Gastrocnemius medialis (tissue), 4 donors: ENCODE measurements around the gene GMFB.

ENCODE experiments used
- CTCF ChIP-seq, 5 experiments: fragments of 450-650 bp in 3 of 5; fragments of 200-600 bp in 2 of 5; sonication (generic) in 2 of 5; IDR thresholded peaks in 4 of 5; conservative IDR thresholded peaks in 1 of 5; 1 replicate in 4 of 5; 2 replicates in 1 of 5; pipeline ENCODE4 v1.5.1; 2016 to 2019; ENCODE audit warnings: antibody characterized with exemption in 5 of 5, mild to moderate bottlenecking in 3 of 5, moderate library complexity in 3 of 5
- POLR2A ChIP-seq, 2 donors: fragments of 450-650 bp; IDR thresholded peaks; one replicate each; pipeline ENCODE4 v1.6.1; 2017; ENCODE audit warnings: antibody characterized with exemption in 2 of 2, mild to moderate bottlenecking in 2 of 2, moderate library complexity in 2 of 2

DNA sequence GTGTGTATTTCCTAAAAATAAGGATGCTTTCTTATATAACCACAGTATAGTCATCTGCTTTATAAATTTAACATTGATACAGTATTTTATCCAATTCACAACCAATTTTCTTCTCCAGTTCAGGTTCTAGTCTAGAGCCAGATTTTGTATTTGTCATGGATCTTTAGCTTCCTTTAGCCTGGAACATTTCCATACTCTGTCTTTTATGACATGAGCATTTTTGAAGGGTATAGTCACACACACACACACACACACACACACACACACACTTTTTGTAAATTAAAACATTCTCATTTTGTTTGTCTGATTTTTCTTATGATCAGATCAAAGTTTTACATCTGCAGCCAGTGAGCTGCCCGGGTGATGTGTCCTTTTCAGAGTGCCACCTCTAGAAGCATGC, 46.3 kb upstream of the GMFB start:
- no peak for TF ChIP-seq CTCF (IDR thresholded peaks at IDR 0.05 in 4 of 5, conservative IDR thresholded peaks at IDR 0.05 in 1 of 5)
- no peak for TF ChIP-seq POLR2A (IDR thresholded peaks at IDR 0.05)
